A549 (cell line): ENCODE data around the gene TDRD1. TPM values are rescaled to one million over a fixed set of nuclear protein-coding genes. Genes with fewer than 3 reads are reported as not detected.

Experiments used
- ATAC-seq, 2 experiments: fragments of 200-7000 bp in 1 of 2; fragments of >200 bp in 1 of 2; cut with Nextera tagmentation in 1 of 2; cut with Tn5 transposase in 1 of 2; 3 replicates each; pipeline versions ENCODE4 v1.8.0 to v1.9.1; 2018 to 2020; ENCODE audit warnings: mild to moderate bottlenecking in 1 of 2, moderate library complexity in 1 of 2
- CTCF ChIA-PET: fragments of 300-600 bp; sonication (Branson Sonifier 250); formaldehyde crosslinking; extraction: SDS; loops from one replicate; lab custom pipeline; 2021; ENCODE audit warnings: antibody characterized with exemption, inconsistent platforms; lab: Yijun Ruan, JAX
- POLR2A ChIA-PET: fragments of 350-600 bp; formaldehyde crosslinking; extraction: SDS; loops from one replicate; lab custom pipeline; 2021; ENCODE audit warnings: antibody characterized with exemption, inconsistent platforms; lab: Yijun Ruan, JAX
- DNase-seq, 2 experiments: peaks; one replicate each; pipeline versions ENCODE4 v3.0.0 to v3.0.0-alpha.2; 2011 to 2016; ENCODE audit warnings: low read depth in 1 of 2, low spot score in 1 of 2
- FAIRE-seq: peaks from 2 replicates; lab custom pipeline; 2011; peaks lifted over from hg19 to GRCh38; lab: Jason Lieb, UNC
- H3K27ac ChIP-seq, 2 experiments: fragments of >200 bp; sonication (Bioruptor Twin); formaldehyde crosslinking; 3 replicates each; pipeline ENCODE4 v1.5.1; 2016 to 2017
- H3K4me1 ChIP-seq: fragments of >200 bp; sonication (Bioruptor Twin); formaldehyde crosslinking; 3 replicates; pipeline ENCODE4 v1.6.1; 2016
- H3K4me2 ChIP-seq: fragments of >200 bp; sonication (Bioruptor Twin); formaldehyde crosslinking; 3 replicates; pipeline ENCODE4 v1.6.1; 2016
- H3K4me3 ChIP-seq: fragments of >200 bp; sonication (Bioruptor Twin); formaldehyde crosslinking; 3 replicates; pipeline ENCODE4 v1.5.1; 2016
- H3K9me3 ChIP-seq: fragments of >200 bp; sonication (Bioruptor Twin); formaldehyde crosslinking; 3 replicates; pipeline ENCODE4 v1.6.1; 2016
- BHLHE40 ChIP-seq: IDR thresholded peaks from 2 replicates; pipeline ENCODE4 v1.6.1; 2012; ENCODE audit warnings: low read depth, low read length, inconsistent platforms
- CHD2 ChIP-seq: fragments of 150-350 bp; IDR thresholded peaks from 2 replicates; pipeline ENCODE4 v1.6.1; 2014; ENCODE audit warnings: low read length; ENCODE audit not compliant: partially characterized antibody
- EHF ChIP-seq: fragments of 250-450 bp; sonication (Bioruptor Pico); IDR thresholded peaks from 2 replicates; pipeline ENCODE4 v1.5.0; 2020; ENCODE audit warnings: mild to moderate bottlenecking
- EHMT2 ChIP-seq: fragments of 200-600 bp; sonication (generic); IDR thresholded peaks from 2 replicates; pipeline ENCODE4 v1.6.1; 2016; ENCODE audit warnings: antibody characterized with exemption, low read depth, mild to moderate bottlenecking, moderate library complexity
- FOSB ChIP-seq: fragments of 250-450 bp; sonication (Bioruptor Pico); IDR thresholded peaks from 2 replicates; pipeline ENCODE4 v1.5.0; 2020; ENCODE audit warnings: mild to moderate bottlenecking, moderate library complexity
- HMGXB4 ChIP-seq: fragments of 250-450 bp; sonication (Bioruptor Pico); IDR thresholded peaks from 2 replicates; pipeline ENCODE4 v1.5.0; 2021; ENCODE audit warnings: mild to moderate bottlenecking, moderate library complexity, borderline replicate concordance
- KDM1A ChIP-seq: fragments of 200-600 bp; sonication (generic); IDR thresholded peaks from 2 replicates; pipeline ENCODE4 v1.6.1; 2016; ENCODE audit warnings: low read depth, mild to moderate bottlenecking
- KDM5A ChIP-seq: fragments of 200-600 bp; sonication (generic); IDR thresholded peaks from 2 replicates; pipeline ENCODE4 v1.6.1; 2016; ENCODE audit warnings: antibody characterized with exemption, mild to moderate bottlenecking
- MAFK ChIP-seq: fragments of 450-650 bp; IDR thresholded peaks from 2 replicates; pipeline ENCODE4 v1.6.1; 2014; ENCODE audit not compliant: partially characterized antibody
- MAZ ChIP-seq: fragments of 150-350 bp; IDR thresholded peaks from 2 replicates; pipeline ENCODE4 v1.6.1; 2014; ENCODE audit warnings: antibody characterized with exemption, low read depth, low read length, borderline replicate concordance
- POLR2A ChIP-seq: IDR thresholded peaks from 2 replicates; pipeline ENCODE4 v1.6.1; 2012; ENCODE audit warnings: mild to moderate bottlenecking, low read length
- RFX5 ChIP-seq: fragments of 450-650 bp; IDR thresholded peaks from 2 replicates; pipeline ENCODE4 v1.7.1; 2014; ENCODE audit warnings: antibody characterized with exemption, mild to moderate bottlenecking, moderate library complexity
- RNF2 ChIP-seq: fragments of 200-600 bp; sonication (generic); IDR thresholded peaks from 2 replicates; pipeline ENCODE4 v1.6.1; 2016; ENCODE audit warnings: low read depth, mild to moderate bottlenecking, antibody characterized with exemption, moderate library complexity, borderline replicate concordance
- TP53 ChIP-seq: fragments of 250-450 bp; sonication (Bioruptor Pico); IDR thresholded peaks from 2 replicates; pipeline ENCODE4 v1.5.0; 2021; ENCODE audit warnings: mild to moderate bottlenecking, moderate library complexity
- ZC3H11A ChIP-seq: fragments of 450-650 bp; IDR thresholded peaks from 2 replicates; pipeline ENCODE4 v1.6.1; 2014; ENCODE audit warnings: antibody characterized with exemption, mild to moderate bottlenecking
- WGBS: methylation state at CpG from one replicate; pipeline ENCODE4 v1.1.6; 2017; ENCODE audit errors: missing lambda C conversion rate; 5-methylcytosine and 5-hydroxymethylcytosine counted together
- polyA plus RNA-seq, 4 experiments: library from polyadenylated mRNA; depleted of rRNA in 3 of 4; stranded (reverse); fragments of >200 nt; fragmentation: RNase III in 1 of 4; extraction: RNeasy Plus Mini Kit Qiagen cat#74134 plus additional on column Dnase treatment in 1 of 4; gene quantifications; 2 replicates in 3 of 4; 3 replicates in 1 of 4; pipeline ENCODE4 v1.2.3, GENCODE V29; 2011 to 2017
- TF ChIP-seq, protein P1 (sequence below): IDR thresholded peaks from 2 replicates; pipeline ENCODE4 v1.6.1; 2012
- TF ChIP-seq, protein P2 (sequence below): fragments of >200 bp; sonication (Bioruptor Twin); formaldehyde crosslinking; IDR thresholded peaks from 3 replicates; pipeline ENCODE4 v1.5.1; 2016
- TF ChIP-seq, protein P3 (sequence below): fragments of 250-450 bp; sonication (Bioruptor Pico); IDR thresholded peaks from 2 replicates; pipeline ENCODE4 v1.5.0; 2020; ENCODE audit warnings: low read depth, mild to moderate bottlenecking, moderate library complexity
- TF ChIP-seq, protein P4 (sequence below): fragments of 450-650 bp; IDR thresholded peaks from 2 replicates; pipeline ENCODE4 v1.6.1; 2014; ENCODE audit warnings: antibody characterized with exemption

The TDRD1 gene
- polyA plus RNA-seq, 2 of the 4 experiments (the other 2 are of a cell fraction): not detected

DNA sequence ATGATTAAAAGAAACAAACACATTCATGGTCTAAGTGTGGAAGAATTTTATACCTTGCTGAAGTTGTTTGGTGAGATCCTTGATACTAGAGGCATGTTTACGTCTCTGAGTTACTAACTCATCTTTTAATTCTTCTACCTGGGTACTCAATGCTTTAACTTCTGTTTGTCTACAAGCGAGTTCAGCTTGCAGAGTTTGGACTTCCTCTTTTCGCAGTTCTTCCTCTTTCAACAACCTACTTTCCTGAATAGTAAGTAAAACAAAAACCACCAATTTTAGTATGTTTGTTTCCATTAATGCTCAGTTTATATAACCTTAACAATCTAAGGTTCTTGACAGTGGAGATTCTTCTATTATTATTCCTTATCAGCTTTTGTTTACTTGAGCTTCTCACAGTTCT, 48.1 kb upstream of the TDRD1 start:
- ChIA-PET POLR2A (no interaction called here), CTCF (no interaction called here)
- Histone ChIP-seq H3K4me2 (no peak overlapping the region), H3K4me1 (no peaks in the 10 kb centered on the region), H3K9me3 (no peaks in the 10 kb centered on the region), H3K4me3 (no peak overlapping the region), H3K27ac (no peak overlapping the region)
- TF ChIP-seq POLR2A: no peak
- TF ChIP-seq HMGXB4 (CRISPR knock-in tag): no peak
- TF ChIP-seq RFX5: no peak
- 93% methylated on average over 3 of the region's 3 CpGs for WGBS
- no peak for DNase-seq
- FAIRE-seq: no peak
- ATAC-seq: no peak

DNA sequence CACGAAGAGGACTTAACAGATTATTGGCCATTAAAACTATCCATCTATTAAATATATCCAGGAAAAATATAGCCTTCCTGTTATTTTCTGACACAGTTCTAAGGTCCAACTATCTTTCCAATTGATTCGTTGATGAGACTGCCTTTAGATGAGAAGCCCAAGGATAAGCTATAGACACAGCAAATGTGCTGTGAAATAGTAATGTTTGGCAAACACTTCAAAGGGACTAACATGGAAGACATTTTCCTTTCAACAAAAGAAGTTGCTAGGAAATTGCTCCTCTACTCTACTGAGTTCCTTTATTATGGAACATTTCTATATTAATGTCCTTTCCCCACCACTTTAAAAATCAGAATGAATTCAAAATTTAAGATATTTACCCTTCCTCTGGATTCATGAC, 43.7 kb upstream of the TDRD1 start:
- Histone ChIP-seq H3K4me1 (no peaks in the 10 kb centered on the region), H3K4me3 (no peak overlapping the region), H3K27ac (no peak overlapping the region), H3K9me3 (no peaks in the 10 kb centered on the region), H3K4me2 (no peak overlapping the region)
- ChIA-PET CTCF (interaction anchor here (0.8 kb wide), 1 partner anchor 20 kb away, joined by 3 read pairs; no protein-coding TSS in a partner anchor), POLR2A (no interaction called here)
- no peak for ATAC-seq
- WGBS: 76% methylated on average over 2 of the region's 2 CpGs
- no peak for DNase-seq
- FAIRE-seq: no peak
- no peak for TF ChIP-seq CHD2
- no peak for TF ChIP-seq MAZ

- FAIRE-seq: no peak
- ATAC-seq: no peak
- Histone ChIP-seq H3K4me2 (no peak overlapping the region), H3K4me1 (no peaks in the 10 kb centered on the region), H3K4me3 (no peak overlapping the region), H3K9me3 (no peaks in the 10 kb centered on the region), H3K27ac (no peak overlapping the region)
- ChIA-PET CTCF (no interaction called here), POLR2A (interaction anchor here (1.2 kb wide), 1 partner anchor 9 kb away, joined by 3 read pairs; no protein-coding TSS in a partner anchor)
- DNase-seq: no peak
- no peak for TF ChIP-seq ZC3H11A
- TF ChIP-seq TP53 (CRISPR knock-in tag): no peak
- no peak for TF ChIP-seq KDM1A
- TF ChIP-seq KDM5A: no peak
- TF ChIP-seq EHMT2: no peak
- TF ChIP-seq, protein P1, sequence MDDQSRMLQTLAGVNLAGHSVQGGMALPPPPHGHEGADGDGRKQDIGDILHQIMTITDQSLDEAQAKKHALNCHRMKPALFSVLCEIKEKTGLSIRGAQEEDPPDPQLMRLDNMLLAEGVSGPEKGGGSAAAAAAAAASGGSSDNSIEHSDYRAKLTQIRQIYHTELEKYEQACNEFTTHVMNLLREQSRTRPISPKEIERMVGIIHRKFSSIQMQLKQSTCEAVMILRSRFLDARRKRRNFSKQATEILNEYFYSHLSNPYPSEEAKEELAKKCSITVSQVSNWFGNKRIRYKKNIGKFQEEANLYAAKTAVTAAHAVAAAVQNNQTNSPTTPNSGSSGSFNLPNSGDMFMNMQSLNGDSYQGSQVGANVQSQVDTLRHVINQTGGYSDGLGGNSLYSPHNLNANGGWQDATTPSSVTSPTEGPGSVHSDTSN: no peak
- no peak for TF ChIP-seq POLR2A
- no peak for TF ChIP-seq EHF
- TF ChIP-seq, protein P2, sequence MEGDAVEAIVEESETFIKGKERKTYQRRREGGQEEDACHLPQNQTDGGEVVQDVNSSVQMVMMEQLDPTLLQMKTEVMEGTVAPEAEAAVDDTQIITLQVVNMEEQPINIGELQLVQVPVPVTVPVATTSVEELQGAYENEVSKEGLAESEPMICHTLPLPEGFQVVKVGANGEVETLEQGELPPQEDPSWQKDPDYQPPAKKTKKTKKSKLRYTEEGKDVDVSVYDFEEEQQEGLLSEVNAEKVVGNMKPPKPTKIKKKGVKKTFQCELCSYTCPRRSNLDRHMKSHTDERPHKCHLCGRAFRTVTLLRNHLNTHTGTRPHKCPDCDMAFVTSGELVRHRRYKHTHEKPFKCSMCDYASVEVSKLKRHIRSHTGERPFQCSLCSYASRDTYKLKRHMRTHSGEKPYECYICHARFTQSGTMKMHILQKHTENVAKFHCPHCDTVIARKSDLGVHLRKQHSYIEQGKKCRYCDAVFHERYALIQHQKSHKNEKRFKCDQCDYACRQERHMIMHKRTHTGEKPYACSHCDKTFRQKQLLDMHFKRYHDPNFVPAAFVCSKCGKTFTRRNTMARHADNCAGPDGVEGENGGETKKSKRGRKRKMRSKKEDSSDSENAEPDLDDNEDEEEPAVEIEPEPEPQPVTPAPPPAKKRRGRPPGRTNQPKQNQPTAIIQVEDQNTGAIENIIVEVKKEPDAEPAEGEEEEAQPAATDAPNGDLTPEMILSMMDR: no peak
- TF ChIP-seq MAFK: no peak
- no peak for TF ChIP-seq FOSB
- no peak for TF ChIP-seq RNF2
- no peak for TF ChIP-seq BHLHE40
- TF ChIP-seq, protein P3, sequence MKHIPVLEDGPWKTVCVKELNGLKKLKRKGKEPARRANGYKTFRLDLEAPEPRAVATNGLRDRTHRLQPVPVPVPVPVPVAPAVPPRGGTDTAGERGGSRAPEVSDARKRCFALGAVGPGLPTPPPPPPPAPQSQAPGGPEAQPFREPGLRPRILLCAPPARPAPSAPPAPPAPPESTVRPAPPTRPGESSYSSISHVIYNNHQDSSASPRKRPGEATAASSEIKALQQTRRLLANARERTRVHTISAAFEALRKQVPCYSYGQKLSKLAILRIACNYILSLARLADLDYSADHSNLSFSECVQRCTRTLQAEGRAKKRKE (CRISPR knock-in tag): no peak
- TF ChIP-seq, protein P4, sequence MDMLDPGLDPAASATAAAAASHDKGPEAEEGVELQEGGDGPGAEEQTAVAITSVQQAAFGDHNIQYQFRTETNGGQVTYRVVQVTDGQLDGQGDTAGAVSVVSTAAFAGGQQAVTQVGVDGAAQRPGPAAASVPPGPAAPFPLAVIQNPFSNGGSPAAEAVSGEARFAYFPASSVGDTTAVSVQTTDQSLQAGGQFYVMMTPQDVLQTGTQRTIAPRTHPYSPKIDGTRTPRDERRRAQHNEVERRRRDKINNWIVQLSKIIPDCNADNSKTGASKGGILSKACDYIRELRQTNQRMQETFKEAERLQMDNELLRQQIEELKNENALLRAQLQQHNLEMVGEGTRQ: no peak
- TF ChIP-seq, all 56 proteins: peak for 0
- 93% methylated on average over 3 of the region's 3 CpGs for WGBS
Measured at GRCh38 chr10:114138581-114138980, 40.6 kb upstream of the TDRD1 start.
